Measurements from ENCODE around the gene PRAMEF11. TPM values are rescaled to one million over a fixed set of nuclear protein-coding genes. Genes with fewer than 3 reads are reported as not detected.
"Not testable (repeated sequence)": the region's sequence is repeated elsewhere in the genome, so short reads cannot be mapped to it uniquely, and the experiment has no call there.

PRAMEF11 gene
- total and polyA plus RNA-seq, 3 donors from 2014 or later, result not detected

DNA sequence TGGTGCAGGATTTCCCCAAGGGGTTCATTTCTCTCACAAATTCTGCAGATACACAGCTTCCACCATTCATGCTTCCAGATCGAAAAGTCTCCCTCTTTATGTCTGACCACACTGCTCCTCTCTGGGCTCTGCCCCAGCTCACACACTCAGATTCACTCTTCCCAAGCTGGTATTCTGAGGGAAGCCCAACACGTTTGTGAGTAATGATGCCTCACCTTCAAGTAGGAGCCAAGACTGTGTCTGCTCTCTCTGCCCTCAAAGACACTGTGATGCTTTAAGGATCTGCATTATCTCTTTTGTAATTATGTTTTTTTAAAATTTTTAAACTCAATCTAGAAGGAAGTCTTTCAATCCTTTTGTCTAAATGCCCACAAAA, 19.8 kb downstream of the PRAMEF11 start:
- no peaks in the 10 kb centered on the region for H3K36me3 ChIP-seq (ENCODE audit: low read depth, missing control alignments)
- no peak overlapping the region for H3K4me3 ChIP-seq
- H3K4me1 ChIP-seq, result no peaks in the 10 kb centered on the region
- DNase-seq, result no peak
- no peak overlapping the region for H3K27ac ChIP-seq
- WGBS, 2 donors, result 65 to 76% methylated on average over 2 of the region's 2 CpGs
- intact Hi-C loops (cut with DNase I; ENCODE audit: low total_unique reads), result no loop called here
- TF ChIP-seq, protein P1, sequence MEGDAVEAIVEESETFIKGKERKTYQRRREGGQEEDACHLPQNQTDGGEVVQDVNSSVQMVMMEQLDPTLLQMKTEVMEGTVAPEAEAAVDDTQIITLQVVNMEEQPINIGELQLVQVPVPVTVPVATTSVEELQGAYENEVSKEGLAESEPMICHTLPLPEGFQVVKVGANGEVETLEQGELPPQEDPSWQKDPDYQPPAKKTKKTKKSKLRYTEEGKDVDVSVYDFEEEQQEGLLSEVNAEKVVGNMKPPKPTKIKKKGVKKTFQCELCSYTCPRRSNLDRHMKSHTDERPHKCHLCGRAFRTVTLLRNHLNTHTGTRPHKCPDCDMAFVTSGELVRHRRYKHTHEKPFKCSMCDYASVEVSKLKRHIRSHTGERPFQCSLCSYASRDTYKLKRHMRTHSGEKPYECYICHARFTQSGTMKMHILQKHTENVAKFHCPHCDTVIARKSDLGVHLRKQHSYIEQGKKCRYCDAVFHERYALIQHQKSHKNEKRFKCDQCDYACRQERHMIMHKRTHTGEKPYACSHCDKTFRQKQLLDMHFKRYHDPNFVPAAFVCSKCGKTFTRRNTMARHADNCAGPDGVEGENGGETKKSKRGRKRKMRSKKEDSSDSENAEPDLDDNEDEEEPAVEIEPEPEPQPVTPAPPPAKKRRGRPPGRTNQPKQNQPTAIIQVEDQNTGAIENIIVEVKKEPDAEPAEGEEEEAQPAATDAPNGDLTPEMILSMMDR (IDR thresholded peaks at IDR 0.05), result no peak
- TF ChIP-seq POLR2A (IDR thresholded peaks at IDR 0.05), result no peak
- no peaks in the 10 kb centered on the region for H3K9me3 ChIP-seq
- H3K27me3 ChIP-seq, result no peaks in the 10 kb centered on the region

- intact Hi-C loops (cut with DNase I; ENCODE audit: low total_unique reads), result no loop called here
- no peaks in the 10 kb centered on the region for H3K36me3 ChIP-seq (ENCODE audit: low read depth, missing control alignments)
- H3K27me3 ChIP-seq, result no peaks in the 10 kb centered on the region
- TF ChIP-seq, protein P1 (IDR thresholded peaks at IDR 0.05), result no peak
- H3K4me3 ChIP-seq, result no peak overlapping the region
- no peak for DNase-seq
- no peak overlapping the region for H3K27ac ChIP-seq
- no peaks in the 10 kb centered on the region for H3K4me1 ChIP-seq
- WGBS, 2 donors, result 58 to 80% methylated on average over 2 to 5 of the region's 5 CpGs
- H3K9me3 ChIP-seq, result no peaks in the 10 kb centered on the region
Observed at GRCh38 chr1:12810691-12811408, 20.4 kb downstream of the PRAMEF11 start.

DNA sequence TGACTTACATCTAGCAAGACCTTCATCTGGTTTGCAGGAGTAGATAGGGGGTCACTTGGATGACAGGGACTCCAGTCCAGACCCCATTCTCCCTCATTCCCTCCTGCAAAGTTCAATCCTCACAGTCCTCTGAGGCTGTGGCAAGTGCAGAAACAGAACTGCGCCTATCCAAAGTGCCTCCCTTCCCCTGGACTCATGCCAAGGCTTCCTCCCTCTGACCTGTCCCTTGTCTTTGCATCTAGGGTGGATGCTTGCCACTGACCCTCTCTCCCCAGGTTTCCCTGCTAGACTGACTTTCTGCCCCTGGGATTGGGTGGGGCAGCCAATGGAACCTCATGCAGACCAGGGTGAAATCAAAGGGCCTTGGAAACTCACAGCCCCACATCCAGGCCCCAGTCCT, 21.3 kb downstream of the PRAMEF11 start:
- WGBS, 2 donors, result 89% methylated on average over 1 of the region's 1 CpG; no CpG with 5 or more reads in 1 of the 2 donors
- no peak overlapping the region for H3K4me3 ChIP-seq
- no peaks in the 10 kb centered on the region for H3K27me3 ChIP-seq
- no peaks in the 10 kb centered on the region for H3K4me1 ChIP-seq
- no peaks in the 10 kb centered on the region for H3K36me3 ChIP-seq (ENCODE audit: low read depth, missing control alignments)
- no peaks in the 10 kb centered on the region for H3K9me3 ChIP-seq
- no peak for DNase-seq
- intact Hi-C loops (cut with DNase I; ENCODE audit: low total_unique reads), result no loop called here
- H3K27ac ChIP-seq, result no peak overlapping the region
- TF ChIP-seq POLR2A (IDR thresholded peaks at IDR 0.05), result no peak

DNA sequence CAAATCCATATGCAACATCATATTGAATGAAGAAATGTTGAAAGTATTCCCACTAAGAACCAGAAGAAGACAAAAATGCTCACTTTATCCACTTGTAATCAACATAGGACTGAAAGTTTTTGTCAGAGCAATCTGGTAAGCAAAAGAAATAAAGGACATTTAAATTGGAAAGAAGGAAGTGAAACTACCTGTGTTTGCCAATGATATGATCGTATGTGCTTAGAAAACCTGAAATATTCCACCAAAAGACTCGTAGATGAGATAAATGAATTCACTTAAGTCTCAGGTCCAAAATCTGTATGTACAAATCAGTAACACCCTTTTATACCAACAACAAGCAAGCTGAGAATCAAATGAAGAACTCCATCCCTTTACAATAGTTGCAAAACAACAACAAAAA, 31.5 kb downstream of the PRAMEF11 start:
- Histone ChIP-seq H3K27me3 (no peaks in the 10 kb centered on the region), H3K4me1 (no peaks in the 10 kb centered on the region), H3K36me3 (ENCODE audit: low read depth, missing control alignments) (no peaks in the 10 kb centered on the region), H3K9me3 (no peaks in the 10 kb centered on the region), H3K27ac (no peak overlapping the region), H3K4me3 (no peak overlapping the region)
- intact Hi-C loops (cut with DNase I; ENCODE audit: low total_unique reads), result no loop called here
- 71 to 82% methylated on average over 2 of the region's 2 CpGs for WGBS, 2 donors
- no peak for DNase-seq
- TF ChIP-seq POLR2A (IDR thresholded peaks at IDR 0.05), result no peak
- TF ChIP-seq, protein P1 (IDR thresholded peaks at IDR 0.05), result no peak

GRCh38 chr1:12798911-12799310, 32.3 kb downstream of the PRAMEF11 start:
- WGBS, 2 donors, result 58 to 70% methylated on average over 4 of the region's 4 CpGs

DNA sequence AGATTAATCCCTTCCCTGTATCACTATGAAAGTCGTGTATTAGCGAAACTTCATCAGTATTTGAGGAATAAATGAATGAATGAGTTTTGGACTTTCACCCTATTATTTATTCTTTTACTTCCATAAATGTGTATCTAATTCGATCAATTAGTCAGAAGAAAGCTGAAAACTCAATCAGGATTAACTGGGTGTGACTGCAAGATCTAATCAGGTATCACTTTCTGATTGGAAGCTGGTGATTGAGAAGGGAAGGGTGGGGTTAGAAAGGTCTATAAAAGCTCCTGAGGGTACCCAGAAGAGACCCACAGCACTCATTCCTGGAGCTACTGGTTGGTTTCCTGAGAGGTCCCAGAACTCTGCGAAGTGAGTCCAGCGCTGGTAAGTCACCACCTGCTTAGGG, 40.1 kb downstream of the PRAMEF11 start, which contains the start of gene PRAMEF1:
Gene PRAMEF1 (plus strand): TSS at position 301 of the 400 bp plus-strand sequence. CDS start 1,831 bp downstream, outside the sequence.
- H3K36me3 ChIP-seq (ENCODE audit: low read depth, missing control alignments); intact Hi-C loops (cut with DNase I; ENCODE audit: low total_unique reads); H3K9me3 ChIP-seq; H3K27ac ChIP-seq; DNase-seq; H3K27me3 ChIP-seq; H3K4me1 ChIP-seq; H3K4me3 ChIP-seq: not testable (repeated sequence)
- 71 to 94% methylated on average over 3 of the region's 5 CpGs for WGBS, 2 donors

More at GRCh38 chr1:12798911-12799310, 32.3 kb downstream of the PRAMEF11 start:
- Histone ChIP-seq H3K27ac (no peak overlapping the region), H3K36me3 (ENCODE audit: low read depth, missing control alignments) (no peaks in the 10 kb centered on the region), H3K4me1 (no peaks in the 10 kb centered on the region), H3K4me3 (no peak overlapping the region), H3K27me3 (no peaks in the 10 kb centered on the region), H3K9me3 (no peaks in the 10 kb centered on the region)
- TF ChIP-seq, protein P1 (IDR thresholded peaks at IDR 0.05), result no peak
- no peak for TF ChIP-seq POLR2A (IDR thresholded peaks at IDR 0.05)
- DNase-seq, result no peak
- intact Hi-C loops (cut with DNase I; ENCODE audit: low total_unique reads), result no loop called here

GRCh38 chr1:12784729-12785128, 46.5 kb downstream of the PRAMEF11 start:
- H3K36me3 ChIP-seq (ENCODE audit: low read depth, missing control alignments); H3K4me3 ChIP-seq; H3K9me3 ChIP-seq; DNase-seq; H3K27me3 ChIP-seq; H3K27ac ChIP-seq; H3K4me1 ChIP-seq; intact Hi-C loops (cut with DNase I; ENCODE audit: low total_unique reads): not testable (repeated sequence)
- WGBS, 2 donors, result 77 to 91% methylated on average over 7 to 8 of the region's 8 CpGs

Data from testis (tissue), 3 donors.